ENCODE measurements around the gene MIA.
"Not testable (repeated sequence)": the region's sequence is repeated elsewhere in the genome, so short reads cannot be mapped to it uniquely, and the experiment has no call there.

MIA gene

GRCh38 chr19:40774916-40775631 is at the start of gene MIA:
Gene MIA (plus strand): TSS chr19:40775521. CDS start chr19:40775543, 22 bp downstream.
- no peak for DNase-seq

GRCh38 chr19:40726279-40726678 is 49.0 kb upstream of the MIA start:
- DNase-seq, result no peak

DNA sequence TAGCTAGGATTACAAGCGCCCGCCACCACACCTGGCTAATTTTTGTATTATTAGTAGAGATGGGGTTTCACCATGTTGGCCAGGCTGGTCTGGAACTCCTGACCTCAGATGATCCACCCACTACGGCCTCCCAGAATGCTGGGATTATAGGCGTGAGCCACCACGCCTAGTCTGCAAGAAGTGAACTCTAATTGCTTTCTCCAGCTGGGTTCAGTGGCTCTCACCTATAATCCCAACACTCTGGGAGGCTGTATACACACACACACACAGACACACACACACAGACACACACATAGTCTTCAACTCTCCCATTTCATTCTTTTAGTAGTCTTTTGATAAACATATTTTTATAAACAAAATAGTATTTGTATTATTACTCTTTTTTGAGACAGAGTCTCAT is 45.3 kb upstream of the MIA start:
- not testable (repeated sequence) for DNase-seq

- not testable (repeated sequence) for DNase-seq
Measured at GRCh38 chr19:40732304-40732703, 43.0 kb upstream of the MIA start.

GRCh38 chr19:40733149-40733548 is 42.2 kb upstream of the MIA start:
- no peak for DNase-seq

DNA sequence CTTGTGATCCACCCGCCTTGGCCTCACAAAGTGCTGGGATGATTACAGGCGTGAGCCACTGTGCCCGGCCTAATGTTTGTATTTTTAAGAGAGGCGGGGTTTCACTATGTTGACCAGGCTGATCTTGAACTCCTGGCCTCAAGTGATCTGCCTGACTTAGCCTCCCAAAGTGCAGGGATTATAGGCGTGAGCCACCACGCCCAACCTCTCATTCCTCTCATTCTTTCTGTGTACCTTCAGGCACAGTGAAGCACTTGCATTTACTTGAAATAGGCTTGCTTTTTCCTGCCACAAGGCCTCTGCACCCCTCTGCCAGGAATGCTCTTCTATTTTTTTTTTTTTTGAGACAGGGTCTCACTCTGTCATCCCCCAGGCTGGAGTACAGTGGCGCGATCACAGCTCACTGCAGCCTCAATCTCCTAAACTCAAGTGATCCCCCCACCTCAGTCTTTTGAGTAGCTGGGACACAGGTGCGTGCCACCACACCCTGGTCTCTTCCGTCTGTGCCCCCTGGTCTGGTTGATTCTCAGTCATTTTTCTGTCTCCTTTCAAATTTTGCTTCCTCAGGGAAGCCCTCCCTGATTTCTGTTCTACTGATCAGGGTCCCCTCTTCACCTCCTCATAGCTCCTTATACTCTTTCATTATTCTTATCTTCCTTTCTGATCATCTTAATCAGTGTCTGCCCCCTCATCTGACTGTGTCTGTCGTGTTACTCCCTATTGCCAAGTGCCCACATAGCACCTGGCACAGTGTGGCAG is 40.1 kb upstream of the MIA start:
- no peak for DNase-seq

GRCh38 chr19:40736661-40737060 is 38.7 kb upstream of the MIA start:
- no peak for DNase-seq

DNA sequence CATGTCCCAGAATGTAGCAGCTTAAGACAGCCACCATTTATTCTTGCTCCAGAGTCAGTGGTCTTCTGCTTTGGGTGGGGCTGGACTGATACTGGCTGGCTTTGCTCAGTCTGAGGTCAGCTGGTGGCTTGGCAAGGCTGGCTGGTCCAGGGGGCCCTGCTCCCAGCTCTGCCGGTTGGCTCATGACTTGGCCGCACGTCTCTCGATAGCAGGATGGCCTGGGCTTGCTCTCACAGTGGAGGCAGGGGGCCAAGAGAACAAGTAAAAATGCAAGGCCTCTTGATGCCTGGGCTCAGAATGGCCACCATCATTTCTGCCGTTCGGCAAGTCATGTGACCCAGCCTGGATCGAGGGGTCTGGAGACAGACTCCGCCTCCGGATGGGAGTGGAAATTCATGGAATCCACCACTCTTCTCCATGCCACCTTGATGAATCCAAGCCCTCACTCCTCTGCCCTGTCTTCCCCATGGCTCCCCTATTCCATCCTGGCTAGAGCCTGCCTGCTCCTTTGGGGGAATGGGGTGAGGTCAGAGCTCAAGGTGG is 38.1 kb upstream of the MIA start:
- no peak for DNase-seq

DNA sequence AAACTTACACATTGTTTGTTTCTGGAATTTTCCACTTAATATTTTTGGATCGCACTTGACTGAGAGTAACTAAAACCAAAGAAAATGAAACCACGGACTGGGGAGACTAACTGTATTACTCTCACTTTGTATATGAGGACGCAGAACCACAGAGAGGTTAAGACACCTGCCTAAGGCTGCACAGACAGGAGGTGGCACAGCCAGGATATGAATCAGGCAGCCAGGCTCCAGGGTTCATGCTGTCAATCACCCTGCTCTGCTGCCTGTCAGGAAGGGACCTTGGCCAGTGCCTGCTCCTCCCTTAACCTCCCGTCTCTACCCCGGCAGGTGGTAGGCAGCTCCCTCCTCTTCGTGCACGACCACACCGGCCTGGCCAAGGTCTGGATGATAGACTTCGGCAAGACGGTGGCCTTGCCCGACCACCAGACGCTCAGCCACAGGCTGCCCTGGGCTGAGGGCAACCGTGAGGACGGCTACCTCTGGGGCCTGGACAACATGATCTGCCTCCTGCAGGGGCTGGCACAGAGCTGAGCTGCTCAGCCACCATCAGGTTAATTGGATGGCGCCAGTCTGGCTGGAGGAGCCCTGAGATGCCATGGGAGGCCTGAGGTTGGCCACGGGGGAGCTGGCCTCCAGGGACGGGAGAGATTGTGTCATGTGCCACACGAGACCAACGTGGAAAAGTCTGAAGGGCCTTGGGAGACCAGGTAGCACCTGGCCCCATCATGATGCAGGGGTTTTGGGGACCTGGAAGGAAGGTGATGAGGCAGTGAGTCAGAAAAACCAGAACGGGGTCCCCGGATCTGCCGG is 36.1 kb upstream of the MIA start:
- no peak for DNase-seq

GRCh38 chr19:40739871-40740703 is 35.2 kb upstream of the MIA start:
- DNase-seq, result no peak

- DNase-seq, result no peak
Measured at GRCh38 chr19:40740747-40741146, 34.6 kb upstream of the MIA start.

GRCh38 chr19:40741527-40742390 is 33.6 kb upstream of the MIA start:
- DNase-seq, result no peak

DNA sequence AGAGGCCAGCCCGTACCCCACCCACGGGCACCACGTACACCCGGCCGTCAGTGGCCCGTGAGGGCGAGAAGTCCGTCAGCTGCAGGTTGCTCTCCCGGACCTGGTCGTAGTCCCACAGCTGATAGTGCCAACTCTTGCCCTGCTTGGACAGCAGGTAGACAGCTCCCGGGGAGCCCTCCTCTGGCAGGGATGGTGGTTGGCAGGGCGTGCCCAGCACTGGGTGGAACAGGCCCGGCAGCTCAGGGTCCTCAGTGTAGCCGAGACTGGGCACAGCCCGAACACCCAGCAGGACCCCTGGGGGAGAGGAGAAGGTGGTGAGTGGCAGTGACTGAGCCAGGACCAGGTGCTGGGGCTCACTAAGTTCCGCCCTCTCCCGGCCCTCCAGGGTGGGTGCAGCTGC is 32.8 kb upstream of the MIA start:
- no peak for DNase-seq

GRCh38 chr19:40742886-40743285 is 32.4 kb upstream of the MIA start:
- no peak for DNase-seq

DNA sequence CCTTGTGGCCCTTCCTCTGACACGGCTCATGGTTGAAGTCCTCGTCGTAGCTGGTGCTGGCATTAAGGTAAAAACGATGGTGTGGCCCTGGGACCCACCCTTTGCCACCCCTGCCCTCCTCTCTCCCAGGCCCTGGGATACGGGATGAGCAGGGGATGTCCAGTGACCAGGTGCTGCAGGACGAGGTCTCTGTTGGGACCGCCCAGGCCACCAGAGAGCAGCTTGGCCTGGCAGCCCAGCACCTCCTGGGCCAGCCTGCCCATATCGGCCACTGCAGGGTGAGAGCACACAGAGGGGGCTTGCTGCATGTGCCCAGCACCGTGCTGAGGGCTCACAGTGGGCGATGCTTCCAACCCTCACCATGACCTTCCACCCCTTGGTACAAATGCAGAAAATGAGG is 31.4 kb upstream of the MIA start:
- DNase-seq, result no peak

- DNase-seq, result no peak
Measured at GRCh38 chr19:40744554-40745401, 30.5 kb upstream of the MIA start.

DNA sequence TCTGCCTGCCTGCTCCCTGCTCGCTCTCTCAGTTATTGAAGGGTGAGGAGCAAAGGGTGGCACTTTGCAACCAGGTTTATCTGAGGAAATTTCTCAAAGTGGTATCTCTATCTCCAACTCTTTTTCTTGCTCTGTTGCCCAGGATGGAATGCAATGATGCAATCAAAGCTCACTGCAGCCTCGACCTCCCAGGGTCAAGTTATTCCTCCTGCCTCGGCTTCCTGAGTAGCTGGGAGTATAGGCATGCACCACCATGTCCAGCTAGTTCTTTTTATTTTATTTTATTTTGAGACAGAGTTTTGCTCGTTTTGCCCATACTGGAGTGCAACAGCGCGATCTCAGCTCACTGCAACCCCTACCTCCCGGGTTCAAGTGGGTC is 29.9 kb upstream of the MIA start:
- no peak for DNase-seq

- DNase-seq, result no peak
Measured at GRCh38 chr19:40747536-40747935, 27.8 kb upstream of the MIA start.

DNA sequence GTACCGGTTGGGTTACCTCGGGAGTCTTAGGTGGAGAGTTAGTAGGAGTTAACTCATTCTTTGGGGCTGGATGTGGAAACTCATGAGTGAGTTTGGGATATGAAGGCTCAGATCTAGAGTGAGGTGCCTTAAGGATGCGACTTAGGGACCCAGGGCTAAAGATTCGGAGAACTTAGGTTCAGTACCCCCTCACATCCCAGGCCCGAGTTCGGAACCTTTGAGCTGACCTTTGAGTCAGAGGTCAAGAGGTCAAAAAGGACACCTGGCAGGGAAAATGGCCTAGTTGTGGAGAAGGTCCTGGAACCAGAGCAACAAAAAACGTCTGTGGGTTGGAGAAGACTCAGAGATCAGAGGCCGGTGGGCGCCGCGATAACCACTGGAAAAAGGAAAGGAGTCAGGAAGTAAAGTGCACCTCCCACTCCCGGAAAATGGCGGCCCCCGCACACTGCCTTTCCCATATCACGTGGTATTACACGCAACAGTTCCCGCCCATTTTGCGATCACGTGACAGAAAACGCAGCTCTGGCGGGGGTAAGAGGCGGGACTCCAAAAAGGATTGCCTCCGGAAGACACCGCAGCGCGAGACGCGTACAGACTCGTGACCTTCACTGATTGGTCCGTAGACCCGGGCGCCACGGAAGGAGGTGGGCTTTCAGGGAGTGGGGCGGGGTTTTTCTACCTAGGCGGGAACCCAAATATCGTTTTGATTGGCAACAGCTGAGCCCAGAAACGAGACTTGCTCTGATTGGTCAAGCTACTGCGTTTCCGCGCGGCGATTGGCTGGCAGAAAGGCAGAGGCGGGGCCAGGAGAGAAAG is 25.1 kb upstream of the MIA start, which contains the start of gene ACTMAP:
ACTMAP (minus strand) TSS at position 420 of the 816 bp plus-strand sequence. CDS start 674 bp downstream, outside the sequence.
- DNase-seq, result peak; percentile 99
